ENCODE results near the gene ATOH8.

DNA sequence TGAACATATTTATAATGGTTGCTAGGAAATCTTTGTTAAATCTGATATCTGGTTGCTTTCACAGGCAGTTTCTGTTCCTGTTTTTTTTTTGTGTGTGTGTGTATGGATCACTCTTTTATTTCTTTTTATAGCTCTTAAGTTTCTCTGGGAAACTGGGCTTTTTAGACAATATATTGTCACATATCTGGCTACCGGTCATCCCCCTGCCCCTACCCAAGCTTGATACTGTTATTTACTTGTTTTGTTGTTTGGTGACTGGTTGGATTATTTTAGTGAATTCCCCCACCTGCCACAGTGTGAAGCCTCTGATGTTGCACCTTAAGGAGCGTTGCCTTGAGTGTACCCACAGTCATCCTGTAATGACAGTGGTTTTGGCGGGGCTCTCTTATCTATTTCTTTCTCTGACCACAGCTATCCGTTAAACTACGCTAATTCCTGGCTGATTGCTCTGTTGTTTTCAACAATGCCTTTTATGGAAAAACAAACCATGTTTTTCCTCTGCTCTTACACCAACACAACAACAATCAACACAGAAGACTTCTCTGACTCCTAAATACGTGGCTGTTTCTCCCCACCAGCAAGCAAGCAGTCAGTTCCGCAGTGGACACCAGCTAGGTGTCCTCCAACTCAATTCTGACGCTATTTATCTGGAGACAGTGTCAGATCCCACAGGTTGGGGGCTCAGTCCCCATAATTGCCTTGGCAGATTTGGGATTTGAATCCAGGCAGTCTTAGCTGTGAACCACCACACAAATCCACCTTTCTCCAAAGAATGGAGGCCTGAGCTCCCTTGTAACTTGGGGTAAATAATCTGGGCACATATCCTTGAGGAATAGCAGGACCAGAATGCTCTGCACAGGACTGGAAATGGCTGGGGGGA, 48.8 kb upstream of the ATOH8 start:
- TF ChIP-seq, protein P1, sequence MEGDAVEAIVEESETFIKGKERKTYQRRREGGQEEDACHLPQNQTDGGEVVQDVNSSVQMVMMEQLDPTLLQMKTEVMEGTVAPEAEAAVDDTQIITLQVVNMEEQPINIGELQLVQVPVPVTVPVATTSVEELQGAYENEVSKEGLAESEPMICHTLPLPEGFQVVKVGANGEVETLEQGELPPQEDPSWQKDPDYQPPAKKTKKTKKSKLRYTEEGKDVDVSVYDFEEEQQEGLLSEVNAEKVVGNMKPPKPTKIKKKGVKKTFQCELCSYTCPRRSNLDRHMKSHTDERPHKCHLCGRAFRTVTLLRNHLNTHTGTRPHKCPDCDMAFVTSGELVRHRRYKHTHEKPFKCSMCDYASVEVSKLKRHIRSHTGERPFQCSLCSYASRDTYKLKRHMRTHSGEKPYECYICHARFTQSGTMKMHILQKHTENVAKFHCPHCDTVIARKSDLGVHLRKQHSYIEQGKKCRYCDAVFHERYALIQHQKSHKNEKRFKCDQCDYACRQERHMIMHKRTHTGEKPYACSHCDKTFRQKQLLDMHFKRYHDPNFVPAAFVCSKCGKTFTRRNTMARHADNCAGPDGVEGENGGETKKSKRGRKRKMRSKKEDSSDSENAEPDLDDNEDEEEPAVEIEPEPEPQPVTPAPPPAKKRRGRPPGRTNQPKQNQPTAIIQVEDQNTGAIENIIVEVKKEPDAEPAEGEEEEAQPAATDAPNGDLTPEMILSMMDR (IDR thresholded peaks at IDR 0.05; ENCODE audit: insufficient read depth, low read depth, low read length) = no peak
- TF ChIP-seq EZH2 (IDR thresholded peaks at IDR 0.05; ENCODE audit: insufficient read depth, low read length) = no peak
